ENCODE data around the gene PCBP4.

DNA sequence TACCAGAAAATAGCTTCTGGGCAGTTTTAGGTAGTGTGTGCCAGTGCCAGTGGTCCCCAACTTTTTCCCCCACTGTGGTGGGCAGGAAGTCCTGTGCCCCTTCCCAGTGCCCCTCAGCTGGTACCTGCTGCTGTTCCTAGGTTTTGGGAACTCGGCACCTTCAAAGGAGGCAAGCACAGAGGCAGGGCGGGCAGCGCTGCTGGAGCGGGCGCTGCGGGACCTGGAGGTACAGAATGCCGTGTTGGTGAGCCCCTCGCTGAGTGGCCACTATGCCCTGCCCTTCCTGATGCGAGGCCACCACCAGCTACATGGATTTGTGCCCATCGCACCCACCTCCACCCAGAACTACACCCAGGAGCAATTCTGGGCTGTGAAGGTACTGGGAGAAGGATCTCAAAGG, 13.0 kb upstream of the PCBP4 start:
- TF ChIP-seq, protein P1, sequence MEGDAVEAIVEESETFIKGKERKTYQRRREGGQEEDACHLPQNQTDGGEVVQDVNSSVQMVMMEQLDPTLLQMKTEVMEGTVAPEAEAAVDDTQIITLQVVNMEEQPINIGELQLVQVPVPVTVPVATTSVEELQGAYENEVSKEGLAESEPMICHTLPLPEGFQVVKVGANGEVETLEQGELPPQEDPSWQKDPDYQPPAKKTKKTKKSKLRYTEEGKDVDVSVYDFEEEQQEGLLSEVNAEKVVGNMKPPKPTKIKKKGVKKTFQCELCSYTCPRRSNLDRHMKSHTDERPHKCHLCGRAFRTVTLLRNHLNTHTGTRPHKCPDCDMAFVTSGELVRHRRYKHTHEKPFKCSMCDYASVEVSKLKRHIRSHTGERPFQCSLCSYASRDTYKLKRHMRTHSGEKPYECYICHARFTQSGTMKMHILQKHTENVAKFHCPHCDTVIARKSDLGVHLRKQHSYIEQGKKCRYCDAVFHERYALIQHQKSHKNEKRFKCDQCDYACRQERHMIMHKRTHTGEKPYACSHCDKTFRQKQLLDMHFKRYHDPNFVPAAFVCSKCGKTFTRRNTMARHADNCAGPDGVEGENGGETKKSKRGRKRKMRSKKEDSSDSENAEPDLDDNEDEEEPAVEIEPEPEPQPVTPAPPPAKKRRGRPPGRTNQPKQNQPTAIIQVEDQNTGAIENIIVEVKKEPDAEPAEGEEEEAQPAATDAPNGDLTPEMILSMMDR (conservative IDR thresholded peaks at IDR 0.05; ENCODE audit: low read length) = no peak
- TF ChIP-seq EZH2phosphoT487 (IDR thresholded peaks at IDR 0.05; ENCODE audit: borderline replicate concordance, low read depth, low read length) = no peak
